Testis (tissue), 2 donors: ENCODE data around the gene ASIC5.

Source experiments
- CTCF ChIP-seq, 3 experiments: fragments of 450-650 bp in 2 of 3; fragments of 200-600 bp in 1 of 3; sonication (generic) in 1 of 3; IDR thresholded peaks; one replicate each; pipeline ENCODE4 v1.5.1; 2016 to 2019; ENCODE audit warnings: antibody characterized with exemption in 3 of 3, mild to moderate bottlenecking in 2 of 3, moderate library complexity in 1 of 3
- POLR2A ChIP-seq: fragments of 450-650 bp; IDR thresholded peaks from one replicate; pipeline ENCODE4 v1.6.1; 2017; ENCODE audit warnings: antibody characterized with exemption, mild to moderate bottlenecking, moderate library complexity

- no peak for TF ChIP-seq POLR2A
- no peak for TF ChIP-seq CTCF (IDR thresholded peaks at IDR 0.05)
These were observed 84.7 kb downstream of the ASIC5 start for GRCh38 chr4:155781249-155781831.
